Measurements from ENCODE around the gene KATNB1. TPM values are rescaled to one million over a fixed set of nuclear protein-coding genes. Genes with fewer than 3 reads are reported as not detected.
"Not testable (repeated sequence)": the region's sequence is repeated elsewhere in the genome, so short reads cannot be mapped to it uniquely, and the experiment has no call there.

Gene KATNB1
- total RNA-seq, 1 donor from 2014 or later, result 19.9 TPM

GRCh38 chr16:57726433-57726947 lies 9.1 kb upstream of the KATNB1 start:
- ATAC-seq, result no peak

DNA sequence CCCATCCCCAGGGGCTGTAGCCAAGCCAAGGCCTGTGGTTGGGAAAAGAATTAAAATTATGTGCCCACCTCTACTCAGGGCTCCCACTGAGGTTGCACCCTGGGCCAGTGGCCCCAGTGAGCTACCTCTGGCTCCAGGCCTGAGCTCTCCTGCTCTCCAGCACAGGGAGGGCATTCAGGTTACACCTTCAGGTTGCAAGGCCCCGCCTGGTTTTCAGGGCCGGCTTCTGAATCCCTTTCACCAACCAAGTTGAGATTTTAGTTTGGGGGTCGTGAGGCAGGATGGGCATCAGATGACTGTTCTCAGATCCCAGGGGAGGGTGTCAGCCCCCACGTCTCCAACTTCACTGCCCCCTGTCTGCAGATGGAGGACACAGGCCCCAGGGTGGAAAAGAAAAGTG lies 8.0 kb upstream of the KATNB1 start:
- ATAC-seq, result no peak

- no peak for ATAC-seq
These were observed 7.0 kb upstream of the KATNB1 start for GRCh38 chr16:57728336-57729181.

DNA sequence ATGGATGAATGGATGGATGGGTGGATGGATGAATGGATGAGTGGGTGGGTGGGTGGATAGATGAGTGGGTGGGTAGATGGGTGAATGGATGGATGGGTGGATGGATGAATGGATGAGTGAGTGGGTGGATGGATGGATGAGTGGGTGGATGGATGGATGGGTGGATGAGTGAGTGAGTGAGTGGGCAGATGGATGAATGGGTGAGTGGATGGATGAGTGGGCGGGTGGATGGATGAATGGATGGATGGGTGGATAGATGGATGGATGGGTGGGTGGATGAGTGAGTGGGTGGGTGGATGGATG lies 6.4 kb upstream of the KATNB1 start:
- ATAC-seq, result no peak

- ATAC-seq, result not testable (repeated sequence)
These were observed 5.7 kb upstream of the KATNB1 start for GRCh38 chr16:57729852-57730251.

- no peak for ATAC-seq
These were observed 4.5 kb upstream of the KATNB1 start for GRCh38 chr16:57730771-57731730.

GRCh38 chr16:57732037-57732436 lies 3.5 kb upstream of the KATNB1 start:
- no peak for ATAC-seq

- ATAC-seq, result no peak
These were observed 2.9 kb upstream of the KATNB1 start for GRCh38 chr16:57732714-57733113.

DNA sequence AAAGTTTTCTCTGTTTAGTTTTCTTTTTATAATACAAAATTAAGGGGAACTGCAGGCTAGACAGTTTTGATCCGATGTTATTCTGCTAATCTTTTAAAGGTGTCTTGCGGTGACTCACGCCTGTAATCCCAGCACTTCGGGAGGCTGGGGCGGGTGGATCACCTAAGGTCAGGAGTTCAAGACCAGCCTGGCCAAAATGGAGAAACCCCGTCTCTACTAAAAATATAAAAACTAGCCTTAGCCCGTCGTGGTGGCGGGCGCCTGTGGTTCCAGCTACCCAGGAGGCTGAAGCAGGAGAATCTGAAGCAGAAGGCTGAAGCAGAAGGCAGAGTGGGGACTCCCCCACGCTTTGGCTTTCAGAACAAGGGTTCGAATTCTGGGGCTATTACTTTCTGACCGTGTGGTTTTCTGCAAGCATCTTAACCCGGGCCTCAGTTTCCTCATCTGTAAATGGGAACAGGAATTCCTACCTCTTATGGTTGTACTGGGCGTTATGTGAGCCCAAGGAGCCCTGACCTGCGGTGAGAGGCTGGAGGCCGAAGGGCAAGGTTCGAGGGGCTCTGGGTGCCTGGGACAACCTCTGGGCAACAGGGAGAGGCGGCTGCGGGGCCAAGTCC lies 1.2 kb upstream of the KATNB1 start:
- ATAC-seq, result no peak

DNA sequence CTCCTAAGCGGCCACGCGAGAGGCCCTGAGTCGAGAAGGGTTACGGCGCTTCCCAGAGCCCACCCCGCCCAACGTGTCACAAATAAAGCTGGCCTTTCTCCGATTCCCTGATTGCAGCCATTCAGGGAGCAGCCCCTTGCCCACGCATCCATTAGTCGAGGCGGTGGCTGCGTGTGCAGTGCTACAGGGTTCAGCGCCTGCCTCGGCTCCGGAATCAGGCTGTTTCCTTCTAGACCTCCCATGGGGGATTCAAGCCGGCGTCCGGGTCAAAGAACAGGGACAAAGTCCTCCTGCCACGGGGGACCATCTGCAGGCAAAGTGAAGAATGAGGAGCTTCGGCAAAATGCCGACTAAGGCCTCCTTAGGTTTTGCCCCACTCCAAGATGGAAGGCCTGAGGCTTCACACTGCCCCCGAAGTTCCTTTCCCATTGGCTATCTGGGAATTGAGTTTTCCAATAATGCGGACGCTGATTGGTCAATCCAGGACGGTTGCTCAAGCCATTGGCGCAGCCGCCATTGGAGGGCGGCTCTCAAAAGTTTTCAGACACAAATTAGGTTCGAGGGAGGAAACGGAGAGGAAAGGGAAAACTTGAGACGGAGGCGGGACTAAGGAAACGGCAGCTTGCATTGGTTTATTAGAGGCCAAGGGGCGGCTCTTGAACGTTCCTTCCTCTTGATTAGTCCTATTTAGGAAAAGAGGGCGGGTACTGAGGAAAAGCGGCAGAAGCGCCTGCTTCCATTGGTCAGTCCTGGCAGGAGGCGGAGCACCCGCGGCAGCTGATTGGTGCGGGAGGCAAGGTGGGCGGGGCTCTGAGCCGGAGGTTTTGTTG lies 430 bp upstream of the KATNB1 start:
- ATAC-seq, result peak; percentile 94

DNA sequence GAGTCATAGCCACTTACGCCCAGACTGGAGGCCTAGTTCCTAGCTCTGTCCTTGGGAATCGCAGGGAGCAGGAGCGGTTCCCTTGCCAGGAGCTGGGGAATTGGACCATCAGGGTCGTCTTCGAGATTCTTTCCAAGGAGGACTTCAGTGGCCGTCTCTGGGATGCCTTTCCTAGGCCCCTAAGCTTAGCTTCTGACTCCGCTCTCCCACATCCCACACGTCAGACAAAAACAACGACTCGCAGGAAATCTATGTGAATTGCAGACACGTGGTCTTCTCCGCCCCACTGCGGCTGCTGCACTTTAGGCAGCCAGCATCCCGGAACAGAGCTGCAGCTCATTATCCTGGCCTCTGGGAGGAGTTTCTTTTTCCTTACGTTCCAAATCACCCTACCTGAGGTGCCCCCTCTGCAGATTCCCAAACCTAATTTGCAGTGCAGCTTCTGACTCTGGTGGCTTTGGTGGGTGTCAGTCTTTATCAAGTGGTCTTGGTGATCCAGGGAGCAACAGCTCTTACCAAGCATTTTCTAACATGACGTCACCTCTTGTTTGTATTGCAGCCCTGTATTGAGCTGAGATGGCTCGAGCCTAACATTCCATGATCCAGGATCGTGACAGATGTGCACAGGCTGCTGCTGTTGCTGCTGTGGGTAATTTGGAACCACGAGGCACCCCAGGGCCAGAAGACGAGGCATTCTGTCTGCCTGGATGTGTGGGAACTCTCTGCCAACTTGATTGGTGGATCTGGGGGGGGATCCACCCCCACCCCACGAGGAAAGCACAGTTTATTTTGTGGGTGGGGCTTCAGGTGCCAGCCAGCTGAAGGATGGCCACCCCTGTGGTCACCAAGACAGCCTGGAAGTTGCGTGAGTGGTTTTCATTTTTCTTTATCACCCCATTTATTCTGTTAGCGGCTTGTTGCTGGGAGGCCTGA lies 1.1 kb downstream of the KATNB1 start:
- no peak for ATAC-seq

- ATAC-seq, result no peak
These were observed 3.3 kb downstream of the KATNB1 start for GRCh38 chr16:57738844-57739243.

- ATAC-seq, result no peak
These were observed 4.3 kb downstream of the KATNB1 start for GRCh38 chr16:57739756-57740422.

DNA sequence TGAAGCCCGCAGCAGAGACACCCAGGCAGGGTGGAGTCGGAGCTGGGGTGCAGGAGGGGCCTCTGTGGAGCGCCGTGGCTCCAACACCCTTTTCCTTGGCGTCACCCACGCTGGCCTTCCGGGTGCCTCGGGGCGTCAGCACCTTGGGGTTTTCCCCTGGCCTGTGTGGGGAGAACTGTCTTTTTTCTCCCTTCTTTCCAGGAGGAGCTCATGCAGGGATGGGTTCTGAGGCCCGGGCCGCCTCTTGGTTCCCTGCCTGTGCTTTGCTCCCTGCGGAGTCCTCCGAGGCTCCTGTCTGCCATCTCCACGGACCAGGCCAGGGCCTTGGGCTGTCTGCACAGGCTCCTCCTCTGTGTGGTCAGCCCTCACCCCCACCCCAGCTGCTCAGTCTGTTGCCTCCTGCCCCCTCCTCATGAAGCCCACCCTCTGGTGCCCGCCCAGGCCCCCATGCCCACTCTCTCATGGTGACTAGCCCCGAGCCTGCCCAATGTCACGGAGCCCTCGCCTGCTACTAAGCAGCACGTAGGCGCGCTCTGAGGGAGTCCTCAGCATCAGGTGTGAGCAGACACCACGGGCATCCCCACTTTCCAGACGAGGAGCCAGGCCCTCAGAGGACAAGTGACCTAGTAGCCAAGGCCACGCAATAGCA lies 5.0 kb downstream of the KATNB1 start:
- peak; percentile 72 for ATAC-seq

- peak; percentile 53 for ATAC-seq
These were observed 6.2 kb downstream of the KATNB1 start for GRCh38 chr16:57741660-57742191.

DNA sequence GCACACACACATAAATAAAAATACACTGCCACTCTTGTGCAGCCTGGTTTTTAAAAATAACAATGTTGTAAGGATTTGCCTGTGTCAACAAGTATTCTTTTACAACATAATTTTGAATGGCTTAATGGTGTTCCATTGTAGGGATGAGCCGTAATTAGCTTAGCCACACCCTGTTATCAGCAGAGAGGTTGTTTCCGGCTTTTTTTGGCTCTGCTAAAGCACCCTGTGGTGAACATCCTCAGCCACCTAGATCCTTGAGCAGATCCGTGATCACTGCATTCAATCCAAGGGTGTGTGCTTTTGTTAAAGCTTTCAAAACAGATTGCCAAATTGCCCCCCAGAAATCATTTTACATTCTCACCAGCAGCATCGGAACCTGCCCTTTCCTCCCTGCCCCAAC lies 7.0 kb downstream of the KATNB1 start:
- ATAC-seq, result peak; percentile 36

DNA sequence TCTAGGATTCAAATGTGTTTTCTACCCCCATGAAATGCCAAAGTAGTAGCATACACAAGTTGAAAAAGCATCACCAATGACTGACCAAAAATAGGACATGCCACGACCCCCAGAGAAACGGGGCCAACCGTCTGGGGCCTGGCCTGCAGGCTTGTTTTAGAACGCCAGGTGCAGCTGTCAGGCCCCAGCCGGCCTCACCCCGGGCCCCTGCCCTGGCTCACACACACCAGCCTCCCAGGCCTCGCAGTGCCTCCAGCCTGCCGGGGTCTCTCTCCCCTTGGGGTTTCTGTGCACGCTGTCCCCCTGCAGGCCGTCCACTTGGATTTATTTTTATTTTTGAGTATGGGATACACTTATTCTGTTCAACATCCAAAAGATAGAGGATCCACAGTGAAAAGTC lies 7.9 kb downstream of the KATNB1 start:
- ATAC-seq, result no peak

DNA sequence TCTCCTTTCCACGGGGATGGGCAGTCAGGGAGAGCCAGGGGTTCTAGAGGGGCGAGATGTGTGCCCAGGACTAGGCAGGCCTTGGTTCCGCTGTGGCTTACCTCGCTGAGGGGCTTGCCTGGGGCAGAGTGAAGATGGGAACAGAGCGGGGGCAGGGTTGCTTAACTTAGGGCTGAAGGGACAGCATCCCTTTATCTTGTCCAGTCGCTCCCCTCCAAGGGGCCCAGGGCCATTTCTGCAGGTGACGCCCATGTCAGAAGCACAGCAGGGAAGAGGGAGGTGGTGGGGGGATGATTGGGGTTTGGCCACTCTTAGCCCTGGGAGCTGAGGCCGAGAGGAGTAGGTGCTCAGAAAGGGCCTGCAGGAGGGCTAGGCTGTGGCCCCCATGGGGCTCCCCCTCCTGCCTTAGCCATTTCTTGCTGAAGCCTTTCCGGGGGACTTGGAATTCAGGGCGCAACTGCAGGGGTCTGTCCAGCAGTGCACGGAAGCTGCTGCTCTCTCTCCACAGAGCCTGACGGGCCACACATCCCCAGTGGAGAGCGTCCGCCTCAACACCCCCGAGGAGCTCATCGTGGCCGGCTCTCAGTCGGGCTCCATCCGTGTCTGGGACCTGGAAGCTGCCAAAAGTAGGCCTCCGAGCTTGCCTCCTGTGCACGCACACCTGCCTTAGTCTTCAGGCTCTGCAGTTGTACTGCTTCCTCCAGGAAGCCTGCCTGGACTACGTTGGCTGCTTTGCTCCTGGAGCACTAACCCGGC lies 8.5 kb downstream of the KATNB1 start:
- no peak for ATAC-seq

- no peak for ATAC-seq
These were observed 9.0 kb downstream of the KATNB1 start for GRCh38 chr16:57744642-57744903.
